Adrenal gland (tissue), 5 donors: ENCODE measurements around the gene MIER2.

Experiments
- POLR2A ChIP-seq, 2 donors: fragments of 450-650 bp; IDR thresholded peaks; one replicate each; pipeline ENCODE4 v1.6.1; 2017; ENCODE audit warnings: antibody characterized with exemption in 2 of 2, mild to moderate bottlenecking in 2 of 2, moderate library complexity in 1 of 2
- TF ChIP-seq, protein P1 (sequence below), 6 experiments: fragments of 450-650 bp in 4 of 6; fragments of 200-600 bp in 2 of 6; sonication (generic) in 1 of 6; IDR thresholded peaks; 1 replicate in 5 of 6; 2 replicates in 1 of 6; pipeline versions ENCODE4 v1.5.1 to v1.8.0; 2016 to 2021; ENCODE audit warnings: antibody characterized with exemption in 6 of 6, mild to moderate bottlenecking in 2 of 6, moderate library complexity in 1 of 6
- donor health status: DM: no; HTN: no; CAD: no.

DNA sequence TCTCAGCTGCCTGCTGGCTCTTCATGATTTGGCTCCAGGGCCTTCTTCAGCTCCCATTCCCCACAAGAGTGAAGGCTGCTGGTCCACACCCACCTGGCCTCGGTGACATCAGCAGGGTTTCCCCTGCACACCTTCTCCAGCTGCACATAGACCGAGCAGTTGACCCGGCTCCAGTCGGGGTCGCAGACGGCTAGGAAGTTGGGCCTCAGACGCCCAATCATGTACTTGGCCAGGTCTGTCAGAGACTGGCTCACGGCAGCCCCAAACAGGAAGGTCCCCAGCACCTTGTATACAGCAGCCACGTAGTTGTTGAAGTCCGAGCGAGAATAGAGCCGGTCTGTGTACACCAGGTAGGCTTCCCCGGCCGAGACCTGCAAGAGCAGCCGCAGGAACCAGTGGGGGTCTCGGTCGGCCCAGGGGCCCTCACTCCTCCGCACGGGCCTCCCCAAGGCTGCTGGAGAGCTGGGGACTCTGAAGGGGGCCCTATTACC lies 57.2 kb downstream of the MIER2 start:
- TF ChIP-seq, protein P1, sequence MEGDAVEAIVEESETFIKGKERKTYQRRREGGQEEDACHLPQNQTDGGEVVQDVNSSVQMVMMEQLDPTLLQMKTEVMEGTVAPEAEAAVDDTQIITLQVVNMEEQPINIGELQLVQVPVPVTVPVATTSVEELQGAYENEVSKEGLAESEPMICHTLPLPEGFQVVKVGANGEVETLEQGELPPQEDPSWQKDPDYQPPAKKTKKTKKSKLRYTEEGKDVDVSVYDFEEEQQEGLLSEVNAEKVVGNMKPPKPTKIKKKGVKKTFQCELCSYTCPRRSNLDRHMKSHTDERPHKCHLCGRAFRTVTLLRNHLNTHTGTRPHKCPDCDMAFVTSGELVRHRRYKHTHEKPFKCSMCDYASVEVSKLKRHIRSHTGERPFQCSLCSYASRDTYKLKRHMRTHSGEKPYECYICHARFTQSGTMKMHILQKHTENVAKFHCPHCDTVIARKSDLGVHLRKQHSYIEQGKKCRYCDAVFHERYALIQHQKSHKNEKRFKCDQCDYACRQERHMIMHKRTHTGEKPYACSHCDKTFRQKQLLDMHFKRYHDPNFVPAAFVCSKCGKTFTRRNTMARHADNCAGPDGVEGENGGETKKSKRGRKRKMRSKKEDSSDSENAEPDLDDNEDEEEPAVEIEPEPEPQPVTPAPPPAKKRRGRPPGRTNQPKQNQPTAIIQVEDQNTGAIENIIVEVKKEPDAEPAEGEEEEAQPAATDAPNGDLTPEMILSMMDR (IDR thresholded peaks at IDR 0.05), result no peak
- no peak for TF ChIP-seq POLR2A (IDR thresholded peaks at IDR 0.05)
